Upper lobe of left lung (tissue), 6 donors: ENCODE measurements around the gene NATD1. TPM values are rescaled to one million over a fixed set of nuclear protein-coding genes. Genes with fewer than 3 reads are reported as not detected.

Experiments used
- ATAC-seq, 2 donors: fragments of 200-7000 bp; cut with Tn5 transposase; one replicate each; pipeline ENCODE4 v1.9.1; 2022; ENCODE audit warnings: mild to moderate bottlenecking in 2 of 2, moderate library complexity in 2 of 2; ENCODE audit not compliant: low FRiP score in 2 of 2
- DNase-seq, 2 donors: peaks; one replicate each; pipeline ENCODE4 v3.0.0-alpha.2; 2019 to 2020
- H3K27ac ChIP-seq, 4 donors: fragments of 200-600 bp; sonication (generic); one replicate each; pipeline ENCODE4 v1.5.1; 2016 to 2019
- H3K27me3 ChIP-seq, 4 donors: fragments of 200-600 bp; sonication (generic); one replicate each; pipeline ENCODE4 v1.5.1; 2017 to 2019
- H3K36me3 ChIP-seq, 4 donors: fragments of 200-600 bp; sonication (generic); one replicate each; pipeline ENCODE4 v1.5.1; 2016 to 2019
- H3K4me1 ChIP-seq, 4 donors: fragments of 200-600 bp; sonication (generic); one replicate each; pipeline ENCODE4 v1.5.1; 2018 to 2019
- H3K4me3 ChIP-seq, 4 donors: fragments of 200-600 bp; sonication (generic); one replicate each; pipeline ENCODE4 v1.5.1; 2017 to 2019; ENCODE audit warnings: mild to moderate bottlenecking in 2 of 4, moderate library complexity in 1 of 4
- H3K9me3 ChIP-seq, 4 donors: fragments of 200-600 bp; sonication (generic); one replicate each; pipeline ENCODE4 v1.5.1; 2018 to 2019
- CTCF ChIP-seq, 6 experiments: fragments of 450-650 bp in 4 of 6; fragments of 200-600 bp in 2 of 6; sonication (generic) in 2 of 6; IDR thresholded peaks; one replicate each; pipeline ENCODE4 v1.5.1; 2016 to 2019; ENCODE audit warnings: antibody characterized with exemption in 6 of 6
- EP300 ChIP-seq, 4 donors: sonication (generic); formaldehyde crosslinking; IDR thresholded peaks; one replicate each; pipeline ENCODE4 v1.5.1; 2017; ENCODE audit warnings: antibody characterized with exemption in 4 of 4, control low read depth in 2 of 4
- POLR2A ChIP-seq, 4 donors: fragments of 450-650 bp; IDR thresholded peaks; one replicate each; pipeline ENCODE4 v1.5.1; 2016 to 2017; ENCODE audit warnings: antibody characterized with exemption in 4 of 4, mild to moderate bottlenecking in 2 of 4
- POLR2AphosphoS5 ChIP-seq, 2 donors: sonication (generic); formaldehyde crosslinking; IDR thresholded peaks; one replicate each; pipeline ENCODE4 v1.5.1; 2017; ENCODE audit warnings: antibody characterized with exemption in 2 of 2
- WGBS, 2 donors: methylation state at CpG; one replicate each; pipeline ENCODE4 v1.1.5; 2017 to 2018; 5-methylcytosine and 5-hydroxymethylcytosine counted together
- total RNA-seq, 6 donors: library from RNA; depleted of rRNA in 4 of 6; stranded (reverse); fragments of >200 nt in 4 of 6; gene quantifications; one replicate each; pipeline versions ENCODE4 v1.1.0 to v1.2.1, GENCODE V29; 2016 to 2021
- donor health status: DM: no; HTN: no; CAD: no; lungs with moderate emphysema.
- donor health status: DM: no; HTN: yes; CAD: no; lungs with severe emphysema.

NATD1 gene
- total RNA-seq, 6 donors from 2014 or later: 11.2 to 32.5 (median 16.1) TPM

- H3K27ac ChIP-seq: no peak overlapping the region
- ATAC-seq (no peak), DNase-seq (no peak)
- no peaks in the 10 kb centered on the region for H3K27me3 ChIP-seq
- 52 to 73% methylated on average over 4 to 5 of the region's 5 CpGs for WGBS, 2 donors
- H3K4me3 ChIP-seq: no peak overlapping the region
- no peak for TF ChIP-seq EP300 (IDR thresholded peaks at IDR 0.05)
- no peak for TF ChIP-seq POLR2A (IDR thresholded peaks at IDR 0.05)
- no peak for TF ChIP-seq CTCF (IDR thresholded peaks at IDR 0.05)
- TF ChIP-seq POLR2AphosphoS5 (IDR thresholded peaks at IDR 0.05): no peak
- H3K4me1 ChIP-seq: peaks cover 4 to 38% (median 9%) of the 10 kb centered on the region in 4 donors
- no peaks in the 10 kb centered on the region for H3K9me3 ChIP-seq
- peaks cover 12 to 35% (median 21%) of the 10 kb centered on the region in 4 donors for H3K36me3 ChIP-seq
Measured at GRCh38 chr17:21201298-21201595, 52.0 kb downstream of the NATD1 start.

DNA sequence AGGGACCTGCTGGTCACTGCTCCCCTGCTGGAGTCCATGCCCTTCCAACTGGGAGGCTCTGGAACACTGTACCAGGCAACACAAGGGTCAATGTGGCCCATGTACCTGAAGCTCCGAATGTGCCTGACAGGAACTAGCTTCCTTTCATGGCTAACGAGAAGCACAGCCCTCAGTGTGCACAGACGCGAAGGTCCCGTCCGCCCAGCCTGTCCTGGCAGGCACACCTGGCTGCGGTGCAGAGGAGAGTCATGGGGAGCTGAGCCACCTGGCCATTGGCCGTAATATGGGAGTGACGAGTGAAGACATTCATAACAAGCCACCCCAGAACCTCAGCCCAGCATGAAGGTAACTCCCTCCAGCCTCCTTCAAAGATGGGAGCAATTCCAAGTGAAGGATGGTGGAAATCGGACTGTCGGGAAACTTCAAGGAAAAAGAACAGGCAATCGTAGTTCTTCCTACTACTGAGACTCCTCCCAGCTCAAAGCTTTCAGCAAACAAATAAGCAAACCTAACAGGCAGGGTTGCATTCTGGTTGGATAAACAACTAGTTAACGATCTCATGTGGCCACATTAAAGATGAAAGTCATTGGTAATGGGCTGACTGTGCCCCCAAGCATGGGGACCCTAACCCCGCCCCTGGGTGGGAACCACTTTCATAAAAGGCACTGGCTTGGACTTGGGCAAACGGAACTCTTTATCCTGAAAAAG is 52.5 kb downstream of the NATD1 start:
- H3K27ac ChIP-seq: no peak overlapping the region
- no peak for ATAC-seq
- peaks cover 4 to 38% (median 9%) of the 10 kb centered on the region in 4 donors for H3K4me1 ChIP-seq
- peaks cover 12 to 39% (median 22%) of the 10 kb centered on the region in 4 donors for H3K36me3 ChIP-seq
- WGBS, 2 donors: 88 to 90% methylated on average over 15 of the region's 15 CpGs
- no peak overlapping the region for H3K4me3 ChIP-seq
- DNase-seq: no peak
- H3K9me3 ChIP-seq: no peaks in the 10 kb centered on the region
- TF ChIP-seq CTCF (IDR thresholded peaks at IDR 0.05): no peak
- TF ChIP-seq POLR2A (IDR thresholded peaks at IDR 0.05): no peak
- no peak for TF ChIP-seq EP300 (IDR thresholded peaks at IDR 0.05)
- TF ChIP-seq POLR2AphosphoS5 (IDR thresholded peaks at IDR 0.05): no peak
- no peaks in the 10 kb centered on the region for H3K27me3 ChIP-seq

GRCh38 chr17:21199856-21200255 is 53.4 kb downstream of the NATD1 start:
- no peak for ATAC-seq
- TF ChIP-seq EP300 (IDR thresholded peaks at IDR 0.05) (no peak), POLR2A (IDR thresholded peaks at IDR 0.05) (no peak), CTCF (IDR thresholded peaks at IDR 0.05) (no peak), POLR2AphosphoS5 (IDR thresholded peaks at IDR 0.05) (no peak)
- WGBS, 2 donors: 62 to 80% methylated on average over 4 to 10 of the region's 10 CpGs
- peaks cover 5 to 43% (median 11%) of the 10 kb centered on the region in 4 donors for H3K4me1 ChIP-seq
- H3K27me3 ChIP-seq: no peaks in the 10 kb centered on the region
- H3K9me3 ChIP-seq: no peaks in the 10 kb centered on the region
- DNase-seq: no peak
- peaks cover 12 to 40% (median 22%) of the 10 kb centered on the region in 4 donors for H3K36me3 ChIP-seq
- H3K27ac ChIP-seq: no peak overlapping the region
- H3K4me3 ChIP-seq: no peak overlapping the region

DNA sequence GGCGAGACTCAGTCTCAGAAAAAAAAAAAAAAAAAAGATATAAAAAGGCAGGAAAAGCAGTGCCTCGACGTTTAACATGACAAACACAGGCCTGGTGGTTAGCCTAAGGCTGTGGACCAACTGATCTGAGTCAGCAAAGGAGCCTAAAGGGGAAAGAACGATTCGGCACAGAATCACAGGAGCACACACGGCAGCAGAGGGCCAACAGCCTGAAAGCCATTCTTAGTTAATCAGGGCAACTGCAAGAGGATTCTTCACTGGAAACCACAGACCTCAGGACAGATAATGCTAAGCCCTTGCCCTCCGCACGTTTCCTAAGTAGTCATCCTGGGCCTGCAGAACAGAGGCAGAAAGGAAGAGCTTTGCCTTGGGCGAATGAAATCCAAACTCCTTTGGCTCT is 53.9 kb downstream of the NATD1 start:
- WGBS, 2 donors: 64 to 77% methylated on average over 9 of the region's 9 CpGs

More for the DNA sequence above, 53.9 kb downstream of the NATD1 start:
- peaks cover 5 to 43% (median 12%) of the 10 kb centered on the region in 4 donors for H3K4me1 ChIP-seq
- no peaks in the 10 kb centered on the region for H3K27me3 ChIP-seq
- DNase-seq: no peak
- no peak for TF ChIP-seq EP300 (IDR thresholded peaks at IDR 0.05)
- TF ChIP-seq CTCF (IDR thresholded peaks at IDR 0.05): no peak
- TF ChIP-seq POLR2A (IDR thresholded peaks at IDR 0.05): no peak
- TF ChIP-seq POLR2AphosphoS5 (IDR thresholded peaks at IDR 0.05): no peak
- H3K27ac ChIP-seq: no peak overlapping the region
- H3K4me3 ChIP-seq: no peak overlapping the region
- H3K36me3 ChIP-seq: peaks cover 12 to 40% (median 22%) of the 10 kb centered on the region in 4 donors
- H3K9me3 ChIP-seq: no peaks in the 10 kb centered on the region
- no peak for ATAC-seq
